Liver (tissue), 9 donors: ENCODE results near the gene TFF3. TPM values are rescaled to one million over a fixed set of nuclear protein-coding genes. Genes with fewer than 3 reads are reported as not detected.

Source experiments
- DNase-seq: peaks from one replicate; pipeline ENCODE4 v3.0.0-alpha.2; 2017; ENCODE audit warnings: low spot score
- H3K27ac ChIP-seq, 2 donors: one replicate each; pipeline ENCODE4 v1.7.0; 2013; ENCODE audit warnings: inconsistent platforms in 2 of 2, low read length in 2 of 2, control low read depth in 1 of 2, low read depth in 1 of 2, mild to moderate bottlenecking in 1 of 2
- H3K27me3 ChIP-seq, 4 donors: one replicate each; pipeline versions ENCODE4 v1.6.1 to v1.7.0; 2013; ENCODE audit warnings: low read length in 3 of 4, inconsistent platforms in 1 of 4, mild to moderate bottlenecking in 1 of 4, moderate library complexity in 1 of 4; ENCODE audit not compliant: control insufficient read depth in 4 of 4, insufficient read depth in 4 of 4
- H3K36me3 ChIP-seq, 4 donors: one replicate each; pipeline versions ENCODE4 v1.6.1 to v1.7.0; 2013; ENCODE audit warnings: low read length in 3 of 4, mild to moderate bottlenecking in 3 of 4, low read depth in 1 of 4, moderate library complexity in 1 of 4; ENCODE audit not compliant: control insufficient read depth in 4 of 4, insufficient read depth in 3 of 4
- H3K4me1 ChIP-seq, 4 donors: one replicate each; pipeline versions ENCODE4 v1.6.1 to v1.7.0; 2013; ENCODE audit warnings: low read length in 3 of 4, mild to moderate bottlenecking in 3 of 4, moderate library complexity in 1 of 4; ENCODE audit not compliant: control insufficient read depth in 4 of 4, insufficient read depth in 4 of 4
- H3K4me3 ChIP-seq, 3 donors: one replicate each; pipeline versions ENCODE4 v1.6.1 to v1.7.0; 2013; ENCODE audit warnings: low read length in 3 of 3, control low read depth in 1 of 3, low read depth in 1 of 3, mild to moderate bottlenecking in 1 of 3
- H3K9ac ChIP-seq, 2 donors: one replicate each; pipeline ENCODE4 v1.7.0; 2013; ENCODE audit warnings: low read length in 2 of 2, mild to moderate bottlenecking in 2 of 2, moderate library complexity in 2 of 2, control low read depth in 1 of 2, low read depth in 1 of 2
- H3K9me3 ChIP-seq, 4 donors: one replicate each; pipeline versions ENCODE4 v1.6.1 to v1.7.0; 2013; ENCODE audit warnings: low read length in 3 of 4; ENCODE audit not compliant: control insufficient read depth in 4 of 4
- EGR1 ChIP-seq, 2 donors: IDR thresholded peaks; 2 replicates each; pipeline ENCODE4 v1.6.1; 2016 to 2018; ENCODE audit warnings: antibody characterized with exemption in 2 of 2, low read depth in 2 of 2
- FOXA1 ChIP-seq: IDR thresholded peaks from 2 replicates; pipeline ENCODE4 v1.6.1; 2016; ENCODE audit warnings: antibody characterized with exemption
- FOXA2 ChIP-seq: IDR thresholded peaks from 2 replicates; pipeline ENCODE4 v1.6.1; 2016; ENCODE audit warnings: antibody characterized with exemption
- GABPA ChIP-seq, 2 donors: IDR thresholded peaks in 1 of 2; conservative IDR thresholded peaks in 1 of 2; 2 replicates each; pipeline ENCODE4 v1.6.1; 2016; ENCODE audit warnings: antibody characterized with exemption in 2 of 2, mild to moderate bottlenecking in 1 of 2, moderate library complexity in 1 of 2
- HNF4A ChIP-seq, 2 donors: conservative IDR thresholded peaks; 2 replicates each; pipeline ENCODE4 v1.6.1; 2016; ENCODE audit warnings: antibody characterized with exemption in 2 of 2, mild to moderate bottlenecking in 2 of 2
- HNF4G ChIP-seq: IDR thresholded peaks from 2 replicates; pipeline ENCODE4 v1.6.1; 2016; ENCODE audit warnings: antibody characterized with exemption
- JUND ChIP-seq, 2 donors: IDR thresholded peaks; 2 replicates each; pipeline ENCODE4 v1.6.1; 2016; ENCODE audit warnings: antibody characterized with exemption in 2 of 2
- MAX ChIP-seq: IDR thresholded peaks from 2 replicates; pipeline ENCODE4 v1.6.1; 2016; ENCODE audit warnings: antibody characterized with exemption
- NR2F2 ChIP-seq: IDR thresholded peaks from 2 replicates; pipeline ENCODE4 v1.6.1; 2016; ENCODE audit warnings: antibody characterized with exemption
- RAD21 ChIP-seq, 2 donors: IDR thresholded peaks; 2 replicates each; pipeline ENCODE4 v1.6.1; 2016; ENCODE audit warnings: antibody characterized with exemption in 2 of 2, mild to moderate bottlenecking in 2 of 2
- RXRA ChIP-seq, 2 donors: IDR thresholded peaks; 2 replicates each; pipeline ENCODE4 v1.6.1; 2017 to 2018; ENCODE audit warnings: antibody characterized with exemption in 2 of 2, mild to moderate bottlenecking in 1 of 2
- SP1 ChIP-seq: IDR thresholded peaks from 2 replicates; pipeline ENCODE4 v1.6.1; 2018; ENCODE audit warnings: antibody characterized with exemption, mild to moderate bottlenecking
- TAF1 ChIP-seq: conservative IDR thresholded peaks from 2 replicates; pipeline ENCODE4 v1.6.1; 2016; ENCODE audit warnings: antibody characterized with exemption, mild to moderate bottlenecking
- YY1 ChIP-seq: IDR thresholded peaks from 2 replicates; pipeline ENCODE4 v1.6.1; 2016; ENCODE audit warnings: antibody characterized with exemption, mild to moderate bottlenecking
- WGBS: extraction: QIAGEN DNeasy Blood & Tissue Kit; methylation state at CpG from one replicate; pipeline ENCODE4 v1.1.7; 2013; 5-methylcytosine and 5-hydroxymethylcytosine counted together
- polyA plus RNA-seq, 2 donors: library from polyadenylated mRNA; stranded (reverse) in 1 of 2; unstranded in 1 of 2; fragments of 200-250 nt in 1 of 2; fragments of >200 nt in 1 of 2; fragmentation: Nextera tagmentation in 1 of 2; extraction: Ambion mirVana in 1 of 2; gene quantifications; one replicate each; pipeline versions ENCODE4 v1.2.1 to v1.2.3, GENCODE V29; 2013 to 2015
- total RNA-seq, 2 donors: library from RNA; depleted of rRNA; stranded (reverse); fragments of >200 nt; gene quantifications; one replicate each; pipeline ENCODE4 v1.2.3, GENCODE V29; 2014
- TF ChIP-seq, protein P1 (sequence below): fragments of 150-350 bp; IDR thresholded peaks from 2 replicates; pipeline ENCODE4 v1.5.1; 2017; ENCODE audit warnings: improper control_type of control experiment, low read depth, low read length; ENCODE audit not compliant: missing input control
- TF ChIP-seq, protein P2 (sequence below): IDR thresholded peaks from 2 replicates; pipeline ENCODE4 v1.6.1; 2016; ENCODE audit warnings: antibody characterized with exemption, mild to moderate bottlenecking
- TF ChIP-seq, protein P3 (sequence below): IDR thresholded peaks from 2 replicates; pipeline ENCODE4 v1.6.1; 2016; ENCODE audit warnings: antibody characterized with exemption
- TF ChIP-seq, protein P4 (sequence below): IDR thresholded peaks from 2 replicates; pipeline ENCODE4 v1.6.1; 2016; ENCODE audit warnings: antibody characterized with exemption
- donor health status: healthy.
- donor health status: healthy.
- donor health status: healthy.
- donor health status: healthy.
- donor health status: healthy.

The TFF3 gene
- total and polyA plus RNA-seq, 4 donors = 0.09 to 4.1 (median 1.5) TPM

DNA sequence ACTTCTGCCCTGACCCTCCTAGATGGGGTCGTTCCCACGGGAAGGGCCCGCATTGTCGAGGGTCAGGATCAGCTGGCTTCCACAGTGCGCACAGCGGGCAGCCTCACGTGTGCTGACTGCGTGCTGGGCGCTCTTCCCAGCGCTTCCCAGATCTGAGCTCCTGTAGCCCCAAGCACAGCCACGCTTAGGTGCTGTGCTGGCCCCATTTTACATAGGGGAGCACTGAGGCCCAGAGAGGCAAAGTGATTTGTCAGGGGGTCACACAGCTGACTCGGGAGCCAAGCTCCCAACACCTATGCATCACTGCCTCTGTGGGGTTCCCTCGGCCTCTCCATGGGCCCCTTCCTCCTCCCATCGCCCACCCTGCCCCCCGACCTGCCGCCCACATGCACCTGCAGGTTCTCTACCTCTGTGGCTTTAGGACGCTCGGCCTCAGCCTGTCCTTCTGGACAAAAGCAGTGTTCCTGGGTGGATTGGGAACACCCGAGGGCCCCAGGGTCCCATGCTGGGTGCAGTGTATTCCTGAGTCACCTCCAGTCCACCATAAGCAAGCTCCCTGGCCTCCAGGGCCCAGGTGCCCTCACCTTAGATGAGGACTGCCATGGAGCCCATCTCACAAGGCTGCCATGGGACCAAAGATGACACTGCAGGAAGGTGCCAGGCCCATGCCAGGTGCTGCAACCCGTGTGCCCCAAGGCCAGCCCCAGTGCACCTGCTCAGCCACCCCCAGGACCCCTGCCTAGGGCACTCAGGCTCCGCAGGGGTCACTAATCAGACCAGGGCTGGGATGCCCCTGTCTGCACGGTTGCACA is 23.3 kb downstream of the TFF3 start:
- TF ChIP-seq, protein P1, sequence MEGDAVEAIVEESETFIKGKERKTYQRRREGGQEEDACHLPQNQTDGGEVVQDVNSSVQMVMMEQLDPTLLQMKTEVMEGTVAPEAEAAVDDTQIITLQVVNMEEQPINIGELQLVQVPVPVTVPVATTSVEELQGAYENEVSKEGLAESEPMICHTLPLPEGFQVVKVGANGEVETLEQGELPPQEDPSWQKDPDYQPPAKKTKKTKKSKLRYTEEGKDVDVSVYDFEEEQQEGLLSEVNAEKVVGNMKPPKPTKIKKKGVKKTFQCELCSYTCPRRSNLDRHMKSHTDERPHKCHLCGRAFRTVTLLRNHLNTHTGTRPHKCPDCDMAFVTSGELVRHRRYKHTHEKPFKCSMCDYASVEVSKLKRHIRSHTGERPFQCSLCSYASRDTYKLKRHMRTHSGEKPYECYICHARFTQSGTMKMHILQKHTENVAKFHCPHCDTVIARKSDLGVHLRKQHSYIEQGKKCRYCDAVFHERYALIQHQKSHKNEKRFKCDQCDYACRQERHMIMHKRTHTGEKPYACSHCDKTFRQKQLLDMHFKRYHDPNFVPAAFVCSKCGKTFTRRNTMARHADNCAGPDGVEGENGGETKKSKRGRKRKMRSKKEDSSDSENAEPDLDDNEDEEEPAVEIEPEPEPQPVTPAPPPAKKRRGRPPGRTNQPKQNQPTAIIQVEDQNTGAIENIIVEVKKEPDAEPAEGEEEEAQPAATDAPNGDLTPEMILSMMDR = no peak
- TF ChIP-seq RXRA (IDR thresholded peaks at IDR 0.05) (no peak), EGR1 (IDR thresholded peaks at IDR 0.05; ENCODE audit: low read depth in 2 of 2) (no peak), JUND (IDR thresholded peaks at IDR 0.05) (no peak), GABPA (IDR thresholded peaks at IDR 0.05 in 1 of 2, conservative IDR thresholded peaks at IDR 0.05 in 1 of 2) (no peak), RAD21 (IDR thresholded peaks at IDR 0.05) (no peak), FOXA2 (no peak), TAF1 (no peak), HNF4G (no peak), NR2F2 (no peak), MAX (no peak), YY1 (no peak), FOXA1 (no peak), SP1 (no peak), HNF4A (conservative IDR thresholded peaks at IDR 0.05) (no peak)
- TF ChIP-seq, protein P2, sequence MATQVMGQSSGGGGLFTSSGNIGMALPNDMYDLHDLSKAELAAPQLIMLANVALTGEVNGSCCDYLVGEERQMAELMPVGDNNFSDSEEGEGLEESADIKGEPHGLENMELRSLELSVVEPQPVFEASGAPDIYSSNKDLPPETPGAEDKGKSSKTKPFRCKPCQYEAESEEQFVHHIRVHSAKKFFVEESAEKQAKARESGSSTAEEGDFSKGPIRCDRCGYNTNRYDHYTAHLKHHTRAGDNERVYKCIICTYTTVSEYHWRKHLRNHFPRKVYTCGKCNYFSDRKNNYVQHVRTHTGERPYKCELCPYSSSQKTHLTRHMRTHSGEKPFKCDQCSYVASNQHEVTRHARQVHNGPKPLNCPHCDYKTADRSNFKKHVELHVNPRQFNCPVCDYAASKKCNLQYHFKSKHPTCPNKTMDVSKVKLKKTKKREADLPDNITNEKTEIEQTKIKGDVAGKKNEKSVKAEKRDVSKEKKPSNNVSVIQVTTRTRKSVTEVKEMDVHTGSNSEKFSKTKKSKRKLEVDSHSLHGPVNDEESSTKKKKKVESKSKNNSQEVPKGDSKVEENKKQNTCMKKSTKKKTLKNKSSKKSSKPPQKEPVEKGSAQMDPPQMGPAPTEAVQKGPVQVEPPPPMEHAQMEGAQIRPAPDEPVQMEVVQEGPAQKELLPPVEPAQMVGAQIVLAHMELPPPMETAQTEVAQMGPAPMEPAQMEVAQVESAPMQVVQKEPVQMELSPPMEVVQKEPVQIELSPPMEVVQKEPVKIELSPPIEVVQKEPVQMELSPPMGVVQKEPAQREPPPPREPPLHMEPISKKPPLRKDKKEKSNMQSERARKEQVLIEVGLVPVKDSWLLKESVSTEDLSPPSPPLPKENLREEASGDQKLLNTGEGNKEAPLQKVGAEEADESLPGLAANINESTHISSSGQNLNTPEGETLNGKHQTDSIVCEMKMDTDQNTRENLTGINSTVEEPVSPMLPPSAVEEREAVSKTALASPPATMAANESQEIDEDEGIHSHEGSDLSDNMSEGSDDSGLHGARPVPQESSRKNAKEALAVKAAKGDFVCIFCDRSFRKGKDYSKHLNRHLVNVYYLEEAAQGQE = no peak
- TF ChIP-seq, protein P3, sequence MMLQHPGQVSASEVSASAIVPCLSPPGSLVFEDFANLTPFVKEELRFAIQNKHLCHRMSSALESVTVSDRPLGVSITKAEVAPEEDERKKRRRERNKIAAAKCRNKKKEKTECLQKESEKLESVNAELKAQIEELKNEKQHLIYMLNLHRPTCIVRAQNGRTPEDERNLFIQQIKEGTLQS = no peak
- TF ChIP-seq, protein P4, sequence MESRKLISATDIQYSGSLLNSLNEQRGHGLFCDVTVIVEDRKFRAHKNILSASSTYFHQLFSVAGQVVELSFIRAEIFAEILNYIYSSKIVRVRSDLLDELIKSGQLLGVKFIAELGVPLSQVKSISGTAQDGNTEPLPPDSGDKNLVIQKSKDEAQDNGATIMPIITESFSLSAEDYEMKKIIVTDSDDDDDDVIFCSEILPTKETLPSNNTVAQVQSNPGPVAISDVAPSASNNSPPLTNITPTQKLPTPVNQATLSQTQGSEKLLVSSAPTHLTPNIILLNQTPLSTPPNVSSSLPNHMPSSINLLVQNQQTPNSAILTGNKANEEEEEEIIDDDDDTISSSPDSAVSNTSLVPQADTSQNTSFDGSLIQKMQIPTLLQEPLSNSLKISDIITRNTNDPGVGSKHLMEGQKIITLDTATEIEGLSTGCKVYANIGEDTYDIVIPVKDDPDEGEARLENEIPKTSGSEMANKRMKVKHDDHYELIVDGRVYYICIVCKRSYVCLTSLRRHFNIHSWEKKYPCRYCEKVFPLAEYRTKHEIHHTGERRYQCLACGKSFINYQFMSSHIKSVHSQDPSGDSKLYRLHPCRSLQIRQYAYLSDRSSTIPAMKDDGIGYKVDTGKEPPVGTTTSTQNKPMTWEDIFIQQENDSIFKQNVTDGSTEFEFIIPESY = no peak
- H3K4me3 ChIP-seq = no peak overlapping the region
- no peak overlapping the region for H3K9ac ChIP-seq
- H3K27ac ChIP-seq = no peak overlapping the region
- no peak for DNase-seq
- H3K36me3 ChIP-seq = peaks cover 0 to 6% (median 2%) of the 10 kb centered on the region in 4 donors
- H3K4me1 ChIP-seq = no peaks in the 10 kb centered on the region
- H3K27me3 ChIP-seq = no peaks in the 10 kb centered on the region
- 96% methylated on average over 22 of the region's 22 CpGs for WGBS
- H3K9me3 ChIP-seq = no peaks in the 10 kb centered on the region
